NB4 (cell line): Measurements from ENCODE around the gene CYBA.
"Not testable (repeated sequence)": the region's sequence is repeated elsewhere in the genome, so short reads cannot be mapped to it uniquely, and the experiment has no call there.

Experiments used
- DNase-seq: peaks from one replicate; pipeline ENCODE4 v3.0.0; 2010; ENCODE audit warnings: low read depth
- H3K4me3 ChIP-seq: one replicate; pipeline ENCODE4 v1.5.1; 2011; ENCODE audit warnings: mild to moderate bottlenecking, low read depth, low read length, moderate library complexity
- MYC ChIP-seq: IDR thresholded peaks from 2 replicates; pipeline ENCODE4 v1.6.1; 2011; ENCODE audit warnings: low read depth, low read length
- POLR2A ChIP-seq: IDR thresholded peaks from 2 replicates; pipeline ENCODE4 v1.6.1; 2011; ENCODE audit warnings: mild to moderate bottlenecking; ENCODE audit not compliant: insufficient read length; ENCODE audit errors: extremely low read depth
- TF ChIP-seq, protein P1 (sequence below): IDR thresholded peaks from one replicate; pipeline ENCODE4 v1.5.1; 2012; ENCODE audit warnings: low read depth, low read length
- TF ChIP-seq, protein P2 (sequence below): IDR thresholded peaks from 2 replicates; pipeline ENCODE4 v1.6.1; 2011; ENCODE audit warnings: low read depth, low read length

The CYBA gene

DNA sequence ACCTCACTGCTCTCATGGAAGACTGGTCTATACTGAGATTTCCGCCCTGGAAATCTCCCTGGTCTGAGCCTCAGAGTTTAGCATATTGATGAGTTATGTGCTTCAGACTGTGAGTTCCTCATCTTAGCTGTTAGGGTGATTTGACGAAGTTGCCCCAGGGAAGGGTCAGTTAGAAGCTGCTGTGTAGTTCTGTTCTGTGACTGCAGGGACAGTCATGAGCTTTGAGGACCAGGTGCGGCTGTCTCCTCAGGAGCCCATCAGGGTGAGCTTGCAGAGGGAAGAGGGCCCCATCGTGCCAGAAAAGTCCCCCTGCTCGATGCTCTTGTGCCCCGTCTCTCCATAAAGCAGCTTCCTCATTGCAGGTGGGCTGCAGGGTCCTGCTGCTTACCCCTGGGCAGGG is 40.8 kb downstream of the CYBA start:
- no peak for TF ChIP-seq MYC
- TF ChIP-seq, protein P1, sequence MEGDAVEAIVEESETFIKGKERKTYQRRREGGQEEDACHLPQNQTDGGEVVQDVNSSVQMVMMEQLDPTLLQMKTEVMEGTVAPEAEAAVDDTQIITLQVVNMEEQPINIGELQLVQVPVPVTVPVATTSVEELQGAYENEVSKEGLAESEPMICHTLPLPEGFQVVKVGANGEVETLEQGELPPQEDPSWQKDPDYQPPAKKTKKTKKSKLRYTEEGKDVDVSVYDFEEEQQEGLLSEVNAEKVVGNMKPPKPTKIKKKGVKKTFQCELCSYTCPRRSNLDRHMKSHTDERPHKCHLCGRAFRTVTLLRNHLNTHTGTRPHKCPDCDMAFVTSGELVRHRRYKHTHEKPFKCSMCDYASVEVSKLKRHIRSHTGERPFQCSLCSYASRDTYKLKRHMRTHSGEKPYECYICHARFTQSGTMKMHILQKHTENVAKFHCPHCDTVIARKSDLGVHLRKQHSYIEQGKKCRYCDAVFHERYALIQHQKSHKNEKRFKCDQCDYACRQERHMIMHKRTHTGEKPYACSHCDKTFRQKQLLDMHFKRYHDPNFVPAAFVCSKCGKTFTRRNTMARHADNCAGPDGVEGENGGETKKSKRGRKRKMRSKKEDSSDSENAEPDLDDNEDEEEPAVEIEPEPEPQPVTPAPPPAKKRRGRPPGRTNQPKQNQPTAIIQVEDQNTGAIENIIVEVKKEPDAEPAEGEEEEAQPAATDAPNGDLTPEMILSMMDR = peak; percentile 1
- H3K4me3 ChIP-seq = no peak overlapping the region
- no peak for DNase-seq

GRCh38 chr16:88609426-88609825 is 41.4 kb downstream of the CYBA start:
- not testable (repeated sequence) for H3K4me3 ChIP-seq, DNase-seq

DNA sequence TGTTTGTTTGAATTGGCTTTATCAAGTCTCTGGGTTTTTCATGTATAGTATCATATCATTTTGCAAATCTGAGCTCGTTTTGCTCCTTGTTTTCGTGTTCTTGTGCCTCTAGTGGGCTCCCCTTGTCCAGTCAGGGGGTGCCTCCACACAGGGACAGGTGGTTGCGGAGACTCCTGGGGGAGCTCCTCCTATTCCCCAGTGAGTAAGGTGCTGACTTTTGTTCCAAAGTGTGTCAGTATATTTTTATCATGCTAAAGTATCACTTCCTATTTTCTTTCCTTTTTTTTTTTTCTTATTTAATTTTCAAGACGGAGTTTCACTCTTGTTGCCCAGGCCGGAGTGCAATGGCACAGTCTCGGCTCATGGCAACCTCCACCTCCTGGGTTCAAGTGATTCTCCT is 42.8 kb downstream of the CYBA start:
- DNase-seq = no peak
- no peak overlapping the region for H3K4me3 ChIP-seq
- TF ChIP-seq POLR2A (no peak), MYC (no peak)
- TF ChIP-seq, protein P1 = no peak

GRCh38 chr16:88606148-88606757 is 44.6 kb downstream of the CYBA start:
- H3K4me3 ChIP-seq = no peak overlapping the region
- no peak for DNase-seq
- no peak for TF ChIP-seq POLR2A
- no peak for TF ChIP-seq MYC
- TF ChIP-seq, protein P2, sequence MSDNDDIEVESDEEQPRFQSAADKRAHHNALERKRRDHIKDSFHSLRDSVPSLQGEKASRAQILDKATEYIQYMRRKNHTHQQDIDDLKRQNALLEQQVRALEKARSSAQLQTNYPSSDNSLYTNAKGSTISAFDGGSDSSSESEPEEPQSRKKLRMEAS = no peak
- TF ChIP-seq, protein P1 = no peak

- DNase-seq = no peak
- no peak overlapping the region for H3K4me3 ChIP-seq
- TF ChIP-seq, protein P2 = no peak
- TF ChIP-seq, protein P1 = no peak
- TF ChIP-seq MYC (no peak), POLR2A (no peak)
Measured at GRCh38 chr16:88605186-88606147, 45.4 kb downstream of the CYBA start.

DNA sequence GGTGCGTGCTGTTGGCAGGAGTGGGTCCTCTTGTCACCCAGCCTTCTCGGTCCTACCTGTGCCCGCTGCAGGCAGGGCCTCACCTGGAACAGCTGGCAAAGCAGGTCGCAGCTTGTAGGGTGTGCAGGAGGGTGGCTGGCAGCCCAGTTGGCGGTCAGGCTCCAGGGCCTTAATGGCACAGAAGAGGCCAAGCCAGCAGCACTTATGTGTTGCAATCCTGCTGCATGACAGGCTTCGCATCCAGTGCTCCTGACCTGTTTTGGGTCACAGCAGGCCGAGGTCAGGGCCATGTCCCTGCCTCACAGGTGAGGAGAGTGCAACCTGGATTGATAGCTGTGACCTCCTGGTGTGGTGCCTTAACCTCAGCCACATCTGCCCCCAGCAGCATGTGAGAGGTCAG is 48.8 kb downstream of the CYBA start:
- TF ChIP-seq, protein P1 = no peak
- TF ChIP-seq, protein P2 = no peak
- TF ChIP-seq MYC = no peak
- no peak for TF ChIP-seq POLR2A
- no peak overlapping the region for H3K4me3 ChIP-seq
- DNase-seq = no peak
